ENCODE results near the gene LRP2.

LRP2 gene

DNA sequence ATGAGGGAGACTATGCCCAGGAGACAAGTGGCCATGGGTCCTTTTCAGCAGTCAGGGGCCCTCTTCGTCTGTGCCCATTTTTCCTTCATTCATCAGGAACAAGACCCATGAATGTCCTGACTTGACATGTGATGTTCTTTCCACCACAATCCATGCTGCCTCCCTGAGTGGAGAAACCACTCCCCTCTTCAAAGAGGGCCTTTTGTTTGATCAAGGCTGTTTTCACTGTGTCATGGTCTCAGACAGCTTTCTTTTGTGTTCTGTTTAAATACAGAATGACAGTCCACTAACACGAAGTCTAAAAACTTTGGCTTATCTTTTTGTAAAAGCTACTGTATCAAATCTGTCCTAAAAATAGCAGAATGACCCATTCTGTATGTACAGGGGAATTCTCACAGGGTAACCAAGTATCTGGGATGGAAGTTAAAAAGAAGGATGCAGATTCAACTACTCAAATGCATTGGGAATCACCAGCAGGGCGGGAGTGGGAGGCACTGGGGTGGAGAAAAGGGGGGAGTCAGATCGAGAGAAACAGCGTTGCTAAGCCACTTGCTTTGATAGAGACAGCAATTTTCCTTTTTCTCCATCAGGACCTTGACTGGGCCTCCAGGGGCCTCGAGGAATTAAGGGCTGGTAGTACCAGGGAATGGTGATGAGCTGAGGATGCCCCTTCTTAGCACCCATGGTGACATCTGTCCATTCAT lies 13.9 kb downstream of the LRP2 start:
- TF ChIP-seq, protein P1, sequence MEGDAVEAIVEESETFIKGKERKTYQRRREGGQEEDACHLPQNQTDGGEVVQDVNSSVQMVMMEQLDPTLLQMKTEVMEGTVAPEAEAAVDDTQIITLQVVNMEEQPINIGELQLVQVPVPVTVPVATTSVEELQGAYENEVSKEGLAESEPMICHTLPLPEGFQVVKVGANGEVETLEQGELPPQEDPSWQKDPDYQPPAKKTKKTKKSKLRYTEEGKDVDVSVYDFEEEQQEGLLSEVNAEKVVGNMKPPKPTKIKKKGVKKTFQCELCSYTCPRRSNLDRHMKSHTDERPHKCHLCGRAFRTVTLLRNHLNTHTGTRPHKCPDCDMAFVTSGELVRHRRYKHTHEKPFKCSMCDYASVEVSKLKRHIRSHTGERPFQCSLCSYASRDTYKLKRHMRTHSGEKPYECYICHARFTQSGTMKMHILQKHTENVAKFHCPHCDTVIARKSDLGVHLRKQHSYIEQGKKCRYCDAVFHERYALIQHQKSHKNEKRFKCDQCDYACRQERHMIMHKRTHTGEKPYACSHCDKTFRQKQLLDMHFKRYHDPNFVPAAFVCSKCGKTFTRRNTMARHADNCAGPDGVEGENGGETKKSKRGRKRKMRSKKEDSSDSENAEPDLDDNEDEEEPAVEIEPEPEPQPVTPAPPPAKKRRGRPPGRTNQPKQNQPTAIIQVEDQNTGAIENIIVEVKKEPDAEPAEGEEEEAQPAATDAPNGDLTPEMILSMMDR (IDR thresholded peaks at IDR 0.05; ENCODE audit: low read depth, low read length), result no peak
- DNase-seq (ENCODE audit: extremely low read depth, low read depth), result no peak

DNA sequence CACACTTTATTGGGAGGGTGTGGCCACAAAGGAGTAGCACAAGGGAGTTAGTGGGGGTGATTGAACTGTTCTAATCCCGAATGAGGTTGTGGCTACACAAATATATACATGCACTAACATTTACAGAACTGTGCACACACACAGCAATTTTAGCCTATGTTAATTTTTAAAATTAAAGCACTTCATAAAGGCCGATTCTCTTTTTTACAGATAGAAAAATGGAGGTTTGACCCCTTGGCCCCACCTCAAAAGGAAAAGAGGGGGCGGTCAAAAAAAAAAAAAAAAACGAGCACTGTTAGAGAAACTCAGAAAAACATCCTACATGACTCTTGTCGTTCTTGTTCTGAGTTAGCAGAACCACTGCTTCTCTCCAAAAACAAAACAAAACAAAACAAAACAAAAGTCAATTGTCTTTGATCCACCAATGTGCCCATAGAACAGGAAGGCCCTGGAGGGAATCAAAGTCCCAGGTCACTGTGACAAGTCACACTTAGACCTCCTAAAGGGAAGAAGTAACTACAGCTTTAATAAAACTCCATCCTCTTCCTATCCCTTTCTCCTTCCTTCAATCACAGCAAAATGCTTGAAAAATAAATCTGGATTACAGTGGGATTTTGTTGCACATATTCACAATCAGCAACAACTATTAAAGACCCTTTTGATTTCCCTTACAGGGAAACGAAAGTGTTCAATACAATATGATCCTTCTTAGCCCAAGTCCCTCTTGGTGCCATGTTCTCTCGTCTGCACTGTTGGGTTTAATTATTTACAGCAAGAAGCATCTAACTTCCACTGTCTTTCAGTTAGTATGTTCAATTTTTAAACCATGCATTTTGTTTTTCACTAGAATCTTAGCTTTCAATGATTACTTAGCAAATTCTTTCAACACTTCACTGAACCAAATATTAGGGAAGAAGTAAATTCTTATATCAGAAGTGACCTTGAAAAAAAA lies 16.6 kb downstream of the LRP2 start:
- TF ChIP-seq, protein P1 (IDR thresholded peaks at IDR 0.05; ENCODE audit: low read depth, low read length), result no peak
- no peak for DNase-seq (ENCODE audit: extremely low read depth, low read depth)

DNA sequence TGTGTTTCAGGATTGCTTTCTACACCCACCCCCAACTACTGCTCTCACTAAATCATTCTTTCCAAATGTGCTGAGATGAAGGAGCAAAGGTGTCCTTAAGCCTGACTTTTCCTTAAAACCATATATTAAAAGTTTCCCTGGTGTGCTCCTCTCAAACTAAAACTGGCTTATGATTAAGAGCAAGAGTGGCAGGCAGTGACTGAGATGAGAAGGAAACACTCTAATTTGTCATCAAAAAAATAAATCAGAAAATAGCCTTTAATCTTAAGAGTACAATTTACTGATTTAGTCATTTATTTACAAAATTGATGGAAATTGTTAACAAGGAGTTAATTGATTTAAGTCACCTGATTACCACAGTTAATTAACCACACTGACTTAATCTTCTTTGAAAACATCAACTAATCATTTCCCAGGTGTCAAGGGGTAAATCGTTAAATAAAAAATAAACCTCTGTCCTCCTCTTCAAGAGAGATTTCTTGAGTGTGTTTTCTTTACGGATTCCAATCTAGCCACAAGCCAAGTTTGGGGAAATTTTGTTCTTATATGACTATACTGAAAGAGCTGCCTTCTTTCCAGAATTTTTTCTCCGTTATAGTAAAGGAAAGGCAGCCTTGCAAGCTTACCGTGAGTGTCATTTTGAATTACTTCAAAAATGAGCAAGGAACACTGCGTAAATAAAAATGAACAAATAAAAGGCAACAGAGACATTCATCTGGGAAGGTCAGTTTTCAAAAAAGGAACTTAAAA lies 17.4 kb downstream of the LRP2 start:
- TF ChIP-seq, protein P1 (IDR thresholded peaks at IDR 0.05; ENCODE audit: low read depth, low read length), result no peak

DNA sequence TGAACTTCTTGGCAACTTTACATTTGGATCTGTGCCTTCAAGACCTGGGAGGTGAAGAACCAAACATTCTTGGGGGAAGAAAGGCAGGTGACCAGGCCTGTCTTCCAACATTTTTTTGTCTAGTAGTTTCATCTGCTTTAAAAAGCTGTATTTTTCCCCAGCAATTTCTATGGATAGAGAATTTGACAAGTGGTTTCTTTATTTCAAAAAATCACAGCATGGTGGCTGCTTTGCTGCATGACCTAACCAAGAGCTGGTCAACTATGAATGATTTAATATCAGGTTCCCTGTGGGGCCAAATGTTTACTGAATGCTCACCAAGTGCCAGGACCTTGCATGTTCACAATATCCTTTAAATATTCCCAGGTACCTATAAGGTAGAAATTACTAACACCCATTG lies 19.1 kb downstream of the LRP2 start:
- DNase-seq (ENCODE audit: extremely low read depth, low read depth), result no peak
- TF ChIP-seq, protein P1 (IDR thresholded peaks at IDR 0.05; ENCODE audit: low read depth, low read length), result no peak

More for the DNA sequence above, 17.4 kb downstream of the LRP2 start:
- no peak for DNase-seq (ENCODE audit: extremely low read depth, low read depth)

DNA sequence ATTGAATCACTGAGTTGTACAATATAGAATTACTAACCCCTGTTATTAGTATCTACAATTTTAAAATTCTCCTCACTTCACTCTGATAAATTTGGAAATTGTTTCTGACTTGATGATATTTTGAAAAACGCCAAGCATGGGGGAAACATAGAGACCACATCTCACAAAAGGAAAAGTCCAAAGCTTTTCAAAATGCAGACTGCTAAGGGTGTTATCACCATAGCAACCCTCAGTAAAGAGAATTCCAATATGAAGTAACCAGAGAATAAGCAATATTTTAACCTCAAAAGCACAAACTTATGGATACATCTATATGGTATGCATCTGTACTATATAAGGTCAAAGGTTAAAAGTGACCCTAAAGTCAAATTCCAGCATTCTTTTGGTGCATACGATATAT lies 22.7 kb downstream of the LRP2 start:
- no peak for DNase-seq (ENCODE audit: extremely low read depth, low read depth)
- TF ChIP-seq, protein P1 (IDR thresholded peaks at IDR 0.05; ENCODE audit: low read depth, low read length), result no peak

DNA sequence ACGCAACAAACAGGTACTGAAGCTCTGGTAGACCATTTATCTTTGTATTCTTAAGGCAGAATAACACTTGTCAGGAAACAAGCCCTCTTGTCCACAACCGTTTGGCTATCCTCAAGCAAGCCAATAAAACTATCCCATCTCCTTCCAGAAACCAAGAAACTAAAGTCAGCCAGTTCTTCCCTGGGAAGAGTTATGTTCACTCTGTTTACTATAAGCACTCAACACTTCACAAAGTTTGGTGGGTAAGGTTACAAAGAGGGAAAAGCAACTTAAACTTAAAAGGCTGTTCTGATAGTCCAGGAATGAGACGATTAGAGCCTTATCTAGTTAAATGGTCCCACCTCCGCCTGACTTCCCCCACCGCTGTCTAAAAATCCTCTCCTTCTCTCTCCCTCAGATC lies 25.6 kb downstream of the LRP2 start:
- DNase-seq (ENCODE audit: extremely low read depth, low read depth), result no peak
- TF ChIP-seq, protein P1 (IDR thresholded peaks at IDR 0.05; ENCODE audit: low read depth, low read length), result no peak
